Lung (tissue), 12 donors: ENCODE data around the gene SHANK1. TPM values are rescaled to one million over a fixed set of nuclear protein-coding genes. Genes with fewer than 3 reads are reported as not detected.

Experiments
- ATAC-seq: fragments of 200-7000 bp; cut with Tn5 transposase; one replicate; pipeline ENCODE4 v1.9.1; 2020; ENCODE audit warnings: moderate number of reproducible peaks; ENCODE audit not compliant: insufficient read depth, low FRiP score
- DNase-seq, 3 donors: peaks; one replicate each; pipeline ENCODE4 v3.0.0-alpha.2; 2013 to 2017
- H3K27ac ChIP-seq, 2 donors: one replicate each; pipeline ENCODE4 v1.5.1; 2013; ENCODE audit warnings: mild to moderate bottlenecking in 2 of 2, moderate library complexity in 2 of 2, control low read depth in 1 of 2, inconsistent platforms in 1 of 2, low read depth in 1 of 2, low read length in 1 of 2
- H3K27me3 ChIP-seq, 3 donors: one replicate each; pipeline ENCODE4 v1.5.1; 2013; ENCODE audit warnings: low read length in 2 of 3; ENCODE audit not compliant: control insufficient read depth in 3 of 3, insufficient read depth in 3 of 3
- H3K36me3 ChIP-seq, 4 donors: one replicate each; pipeline ENCODE4 v1.5.1; 2013; ENCODE audit warnings: low read length in 4 of 4, mild to moderate bottlenecking in 1 of 4, moderate library complexity in 1 of 4; ENCODE audit not compliant: control insufficient read depth in 4 of 4, insufficient read depth in 4 of 4
- H3K4me1 ChIP-seq, 5 donors: one replicate each; pipeline ENCODE4 v1.5.1; 2013; ENCODE audit warnings: low read length in 5 of 5, mild to moderate bottlenecking in 2 of 5, moderate library complexity in 1 of 5; ENCODE audit not compliant: control insufficient read depth in 5 of 5, insufficient read depth in 5 of 5
- H3K4me3 ChIP-seq: one replicate; pipeline ENCODE4 v1.5.1; 2013; ENCODE audit warnings: mild to moderate bottlenecking, control low read depth, moderate library complexity
- H3K9ac ChIP-seq, 2 donors: one replicate each; pipeline ENCODE4 v1.5.1; 2013; ENCODE audit warnings: low read length in 2 of 2, control low read depth in 1 of 2; ENCODE audit not compliant: insufficient read depth in 1 of 2
- H3K9me3 ChIP-seq, 4 donors: one replicate each; pipeline ENCODE4 v1.5.1; 2013; ENCODE audit warnings: low read length in 3 of 4, mild to moderate bottlenecking in 1 of 4, moderate library complexity in 1 of 4; ENCODE audit not compliant: control insufficient read depth in 4 of 4, insufficient read depth in 3 of 4
- CTCF ChIP-seq: IDR thresholded peaks from 2 replicates; pipeline ENCODE4 v1.5.1; 2012; ENCODE audit warnings: mild to moderate bottlenecking; ENCODE audit errors: control extremely low read depth, extremely low read depth
- WGBS, 2 donors: extraction: QIAGEN DNeasy Blood & Tissue Kit; methylation state at CpG; one replicate each; pipeline ENCODE4 v1.1.7; 2013; 5-methylcytosine and 5-hydroxymethylcytosine counted together
- polyA plus RNA-seq, 2 donors: library from polyadenylated mRNA; stranded (reverse); fragments of 200-250 nt; gene quantifications; one replicate each; pipeline ENCODE4 v1.2.1, GENCODE V29; 2013
- total RNA-seq, 2 donors: library from RNA; depleted of rRNA in 1 of 2; stranded (reverse); fragments of >200 nt in 1 of 2; gene quantifications; one replicate each; pipeline ENCODE4 v1.2.1, GENCODE V29; 2014 to 2021
- donor health status: control.
- donor health status: control.
- donor health status: Bipolar disorder and iron deficiency.
- donor health status: healthy.
- donor health status: DM: yes; HTN: yes; CAD: no.

SHANK1 gene
- total and polyA plus RNA-seq, 4 donors = 0.15 to 1.2 (median 0.21) TPM

- Histone ChIP-seq H3K27me3 (peaks cover 14 to 48% (median 37%) of the 10 kb centered on the region in 3 donors), H3K9me3 (peaks cover 0 to 6% (median 0%) of the 10 kb centered on the region in 4 donors), H3K36me3 (no peaks in the 10 kb centered on the region), H3K27ac (no peak overlapping the region), H3K9ac (no peak overlapping the region), H3K4me1 (peaks cover 0 to 15% (median 0%) of the 10 kb centered on the region in 5 donors), H3K4me3 (no peak overlapping the region)
- WGBS, 2 donors = 64 to 68% methylated on average over 45 to 49 of the region's 49 CpGs
- DNase-seq (no peak), ATAC-seq (no peak)
- no peak for TF ChIP-seq CTCF
These were observed 57.6 kb downstream of the SHANK1 start for GRCh38 chr19:50661766-50662650.

- Histone ChIP-seq H3K4me1 (peaks cover 0 to 14% (median 0%) of the 10 kb centered on the region in 5 donors), H3K9ac (no peak overlapping the region), H3K27ac (no peak overlapping the region), H3K4me3 (no peak overlapping the region), H3K27me3 (peaks cover 8 to 49% (median 34%) of the 10 kb centered on the region in 3 donors), H3K9me3 (peaks cover 0 to 8% (median 0%) of the 10 kb centered on the region in 4 donors), H3K36me3 (no peaks in the 10 kb centered on the region)
- no peak for TF ChIP-seq CTCF
- 77 to 83% methylated on average over 10 of the region's 10 CpGs for WGBS, 2 donors
- ATAC-seq (no peak), DNase-seq (no peak)
These were observed 58.6 kb downstream of the SHANK1 start for GRCh38 chr19:50661023-50661422.

- H3K27me3 ChIP-seq = peaks cover 8 to 44% (median 30%) of the 10 kb centered on the region in 3 donors
- 29 to 37% methylated on average over 6 of the region's 6 CpGs for WGBS, 2 donors
- no peak overlapping the region for H3K9ac ChIP-seq
- no peaks in the 10 kb centered on the region for H3K36me3 ChIP-seq
- H3K9me3 ChIP-seq = peaks cover 0 to 12% (median 1%) of the 10 kb centered on the region in 4 donors
- no peak overlapping the region for H3K4me3 ChIP-seq
- no peak for TF ChIP-seq CTCF
- ATAC-seq (no peak), DNase-seq (no peak)
- H3K27ac ChIP-seq = no peak overlapping the region
- H3K4me1 ChIP-seq = peaks cover 0 to 13% (median 0%) of the 10 kb centered on the region in 5 donors
These were observed 59.6 kb downstream of the SHANK1 start for GRCh38 chr19:50660088-50660366.
